Measurements from ENCODE around the gene MKNK1.

GRCh38 chr1:46508757-46509156 lies 95.3 kb downstream of the MKNK1 start:
- no peak for TF ChIP-seq CTCF (conservative IDR thresholded peaks at IDR 0.05; ENCODE audit: low read length)
- no peak for TF ChIP-seq EZH2phosphoT487 (IDR thresholded peaks at IDR 0.05; ENCODE audit: borderline replicate concordance)
